GM12878 (cell line): ENCODE data around the gene CHKA. TPM values are rescaled to one million over a fixed set of nuclear protein-coding genes. Genes with fewer than 3 reads are reported as not detected.

Source experiments
- ATAC-seq: fragments of 200-7000 bp; cut with Tn5 transposase; 3 replicates; pipeline ENCODE4 v1.9.1; 2020; ENCODE audit warnings: mild to moderate bottlenecking, moderate library complexity
- BruUV-seq: library from RNA; stranded (reverse); fragments of 400-500 nt; replicated peaks from 2 replicates; lab custom pipeline; 2021; lab: Mats Ljungman, UMichigan
- CTCF ChIA-PET: fragments of 300-600 bp; sonication (Branson Sonifier 250); formaldehyde crosslinking; extraction: SDS; loops from one replicate; lab custom pipeline; 2021; ENCODE audit warnings: inconsistent platforms; lab: Yijun Ruan, JAX
- POLR2A ChIA-PET: fragments of 350-600 bp; formaldehyde crosslinking; extraction: SDS; loops from one replicate; lab custom pipeline; 2021; ENCODE audit warnings: inconsistent platforms; lab: Charles Lee
- RAD21 ChIA-PET: fragments of 300-600 bp; sonication (Branson Sonifier 250); formaldehyde crosslinking; loops from one replicate; lab custom pipeline; 2023; ENCODE audit warnings: antibody characterized with exemption; ENCODE audit not compliant: unreplicated experiment; lab: Charles Lee
- SMC1A ChIA-PET: fragments of 300-600 bp; sonication (Branson Sonifier 250); formaldehyde crosslinking; loops from one replicate; lab custom pipeline; 2023; ENCODE audit not compliant: unreplicated experiment, uncharacterized antibody; lab: Charles Lee
- DNase-seq: peaks from one replicate; pipeline ENCODE4 v3.0.0-alpha.2; 2011; ENCODE audit warnings: low read depth, low spot score
- FAIRE-seq: peaks from 3 replicates; lab custom pipeline; 2011; peaks lifted over from hg19 to GRCh38; lab: Jason Lieb, UNC
- H2AFZ ChIP-seq: 2 replicates; pipeline ENCODE4 v1.6.0; 2011; ENCODE audit warnings: low read depth, low read length, control low read depth; ENCODE audit not compliant: control insufficient read depth
- H3K27ac ChIP-seq: 2 replicates; pipeline ENCODE4 v1.5.1; 2011; ENCODE audit warnings: control low read depth; ENCODE audit not compliant: control insufficient read depth, insufficient read depth
- H3K27me3 ChIP-seq, 2 experiments: replicated peaks in 1 of 2; 2 replicates each; pipeline versions ENCODE4 v1.6.0 to v1.6.1; 2011; ENCODE audit warnings: low read length in 1 of 2; ENCODE audit not compliant: control insufficient read depth in 2 of 2, insufficient read depth in 2 of 2
- H3K36me3 ChIP-seq, 2 experiments: 2 replicates each; pipeline ENCODE4 v1.5.1; 2011; ENCODE audit warnings: low read length in 1 of 2; ENCODE audit not compliant: control insufficient read depth in 2 of 2, insufficient read depth in 2 of 2
- H3K4me1 ChIP-seq: 2 replicates; pipeline ENCODE4 v1.6.1; 2011; ENCODE audit warnings: mild to moderate bottlenecking, low read length, moderate library complexity, mixed read lengths; ENCODE audit not compliant: control insufficient read depth, insufficient read depth
- H3K4me2 ChIP-seq: 2 replicates; pipeline ENCODE4 v1.6.0; 2011; ENCODE audit warnings: control low read depth; ENCODE audit not compliant: control insufficient read depth, insufficient read depth
- H3K4me3 ChIP-seq: fragments of 200-600 bp; sonication (generic); 2 replicates; pipeline ENCODE4 v1.5.1; 2016
- H3K79me2 ChIP-seq: 2 replicates; pipeline ENCODE4 v1.6.0; 2011; ENCODE audit warnings: low read length; ENCODE audit not compliant: control insufficient read depth, insufficient read depth
- H3K9ac ChIP-seq: 2 replicates; pipeline ENCODE4 v1.8.0; 2011; ENCODE audit warnings: low read length, control low read depth, mixed read lengths; ENCODE audit not compliant: control insufficient read depth, insufficient read depth
- H3K9me3 ChIP-seq: replicated peaks from 3 replicates; pipeline ENCODE4 v1.5.1; 2011; ENCODE audit warnings: mild to moderate bottlenecking, low read length; ENCODE audit not compliant: control insufficient read depth, insufficient read depth
- H4K20me1 ChIP-seq: 2 replicates; pipeline ENCODE4 v1.6.0; 2011; ENCODE audit not compliant: control insufficient read depth, insufficient read depth
- ATF2 ChIP-seq: IDR thresholded peaks from 2 replicates; pipeline ENCODE4 v1.6.1; 2012; ENCODE audit warnings: low read length, inconsistent platforms
- GABPA ChIP-seq: IDR thresholded peaks from 2 replicates; pipeline ENCODE4 v1.6.1; 2014; ENCODE audit warnings: antibody characterized with exemption, low read depth, mild to moderate bottlenecking, inconsistent platforms
- IRF3 ChIP-seq: fragments of 450-650 bp; IDR thresholded peaks from 2 replicates; pipeline ENCODE4 v1.6.1; 2014; ENCODE audit warnings: mild to moderate bottlenecking
- KLF5 ChIP-seq: fragments of 450-650 bp; IDR thresholded peaks from 2 replicates; pipeline ENCODE4 v1.6.1; 2014; ENCODE audit warnings: mild to moderate bottlenecking; ENCODE audit not compliant: partially characterized antibody
- LARP7 ChIP-seq: fragments of 450-650 bp; IDR thresholded peaks from 2 replicates; pipeline ENCODE4 v1.6.1; 2017; ENCODE audit warnings: mild to moderate bottlenecking
- NRF1 ChIP-seq: conservative IDR thresholded peaks from 2 replicates; pipeline ENCODE4 v1.6.1; 2011; ENCODE audit warnings: mild to moderate bottlenecking, low read depth, low read length, improper control_type of control experiment
- SMC3 ChIP-seq: IDR thresholded peaks from 2 replicates; pipeline ENCODE4 v1.6.1; 2011; ENCODE audit warnings: low read length, improper control_type of control experiment, borderline replicate concordance
- STAT1 ChIP-seq: fragments of 450-650 bp; conservative IDR thresholded peaks from 2 replicates; pipeline ENCODE4 v1.6.1; 2014; ENCODE audit warnings: antibody characterized with exemption, mild to moderate bottlenecking
- WGBS: methylation state at CpG from one replicate; pipeline ENCODE4 v1.1.6; 2016; ENCODE audit warnings: low lambda C conversion rate; ENCODE audit not compliant: insufficient replicate concordance, insufficient coverage; ENCODE audit errors: missing lambda C conversion rate; 5-methylcytosine and 5-hydroxymethylcytosine counted together
- in situ Hi-C: fragments of 300-500 bp; cut with MboI; formaldehyde crosslinking; loops from 9 replicates; pipeline ENCODE4 v1.14.3; 2018; ENCODE audit warnings: mixed read lengths
- intact Hi-C: fragments of 100-400 bp; cut with micrococcal nuclease; formaldehyde crosslinking; loops from one replicate; pipeline ENCODE4 v1.14.2; 2022; ENCODE audit not compliant: unreplicated experiment
- polyA plus RNA-seq, 11 experiments: library from polyadenylated mRNA; depleted of rRNA in 4 of 11; unstranded in 6 of 11; stranded (reverse) in 5 of 11; fragments of >200 nt; fragmentation: Nextera tagmentation in 4 of 11; fragmentation: Illumina TruSeq in 1 of 11; extraction: Ambion mirVana in 4 of 11; extraction: Trizol in 1 of 11; gene quantifications; 1 replicate in 1 of 11; 2 replicates in 10 of 11; pipeline versions ENCODE4 v1.2.1 to v1.2.3, GENCODE V29; 2011 to 2016; ENCODE audit warnings: inconsistent platforms in 2 of 11, missing spikeins in 2 of 11, low read depth in 1 of 11
- total RNA-seq, 4 experiments: library from RNA; depleted of rRNA in 3 of 4; stranded (reverse); fragments of >200 nt in 3 of 4; fragmentation: Illumina TruSeq in 1 of 4; extraction: Trizol in 1 of 4; gene quantifications; 2 replicates each; pipeline versions ENCODE4 v1.2.1 to v1.2.3, GENCODE V29; 2013 to 2021

CHKA gene
- total and polyA plus RNA-seq, 10 of the 15 experiments (the other 5 are each of a cell fraction or from before 2014, with no cell fraction given): 5.2 to 29.2 (median 21.2) TPM

- CTCF ChIA-PET: interaction anchor here (0.6 to 2.7 kb wide), 5 partner anchors 9 to 120 kb away, joined by 3 to 9 read pairs (median 4); no protein-coding TSS in a partner anchor
Observed at GRCh38 chr11:68090706-68091105, 30.5 kb downstream of the CHKA start.

More at GRCh38 chr11:68090706-68091105, 30.5 kb downstream of the CHKA start:
- DNase-seq (no peak), FAIRE-seq (peak; percentile 95), ATAC-seq (peak; percentile 74)
- ChIA-PET POLR2A (interaction anchor here (0.5 to 1.5 kb wide), 4 partner anchors 10 to 51 kb away, joined by 3 to 5 read pairs (median 3); no protein-coding TSS in a partner anchor), SMC1A (interaction anchor here (0.5 to 3.9 kb wide), 9 partner anchors 8 to 119 kb away, joined by 3 to 15 read pairs (median 6); no protein-coding TSS in a partner anchor), RAD21 (interaction anchor here (1.5 to 1.7 kb wide), 2 partner anchors 11 to 24 kb away, joined by 3 to 5 read pairs; no protein-coding TSS in a partner anchor)
- Histone ChIP-seq H3K4me3 (no peak overlapping the region; the same call in 1 of the 2 replicates), H3K4me1 (no peaks in the 10 kb centered on the region; the same call in 1 of the 2 replicates), H4K20me1 (no peaks in the 10 kb centered on the region), H3K27ac (peak overlapping the region; percentile 20), H3K36me3 (peaks cover 2 to 6% of the 10 kb centered on the region in 2 experiments; a peak in 3 of 4 replicates), H2AFZ (peak overlapping the region; percentile 58), H3K9ac (peak overlapping the region; percentile 40), H3K9me3 (no peaks in the 10 kb centered on the region), H3K4me2 (peak overlapping the region; percentile 46), H3K27me3 (no peaks in the 10 kb centered on the region), H3K79me2 (peaks cover 11% of the 10 kb centered on the region)
- BruUV-seq: no TSS peak
- TF ChIP-seq ATF2 (peak; percentile 22; the same call in 1 of the 2 replicates), IRF3 (no peak), STAT1 (no peak), NRF1 (no peak), KLF5 (no peak), GABPA (peak; percentile 49; the same call in 1 of the 2 replicates), SMC3 (no peak), LARP7 (no peak)
- 81% methylated on average over 6 of the region's 6 CpGs for WGBS
- in situ Hi-C loops (no loop called here), intact Hi-C loops (no loop called here)
